TTC549 (cell line): ENCODE results near the gene DPPA5.
"Not testable (repeated sequence)": the region's sequence is repeated elsewhere in the genome, so short reads cannot be mapped to it uniquely, and the experiment has no call there.

ENCODE experiments used
- FAIRE-seq: peaks from 2 replicates; lab custom pipeline; 2012; peaks lifted over from hg19 to GRCh38; lab: Jason Lieb, UNC

Gene DPPA5

GRCh38 chr6:73364121-73364520 lies 10.0 kb upstream of the DPPA5 start:
- no peak for FAIRE-seq

DNA sequence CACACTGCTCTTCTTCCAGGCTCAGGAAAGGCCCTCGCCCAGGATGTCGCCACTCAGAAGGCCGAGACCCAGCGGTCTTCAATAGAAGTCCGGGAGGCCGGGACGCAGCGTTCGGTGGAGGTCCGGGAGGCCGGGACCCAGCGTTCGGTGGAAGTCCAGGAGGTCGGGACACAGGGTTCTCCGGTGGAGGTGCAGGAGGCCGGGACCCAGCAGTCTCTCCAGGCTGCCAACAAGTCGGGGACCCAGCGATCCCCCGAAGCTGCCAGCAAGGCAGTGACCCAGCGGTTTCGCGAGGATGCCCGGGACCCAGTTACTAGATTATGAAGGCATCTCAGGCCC lies 9.4 kb upstream of the DPPA5 start:
- no peak for FAIRE-seq

DNA sequence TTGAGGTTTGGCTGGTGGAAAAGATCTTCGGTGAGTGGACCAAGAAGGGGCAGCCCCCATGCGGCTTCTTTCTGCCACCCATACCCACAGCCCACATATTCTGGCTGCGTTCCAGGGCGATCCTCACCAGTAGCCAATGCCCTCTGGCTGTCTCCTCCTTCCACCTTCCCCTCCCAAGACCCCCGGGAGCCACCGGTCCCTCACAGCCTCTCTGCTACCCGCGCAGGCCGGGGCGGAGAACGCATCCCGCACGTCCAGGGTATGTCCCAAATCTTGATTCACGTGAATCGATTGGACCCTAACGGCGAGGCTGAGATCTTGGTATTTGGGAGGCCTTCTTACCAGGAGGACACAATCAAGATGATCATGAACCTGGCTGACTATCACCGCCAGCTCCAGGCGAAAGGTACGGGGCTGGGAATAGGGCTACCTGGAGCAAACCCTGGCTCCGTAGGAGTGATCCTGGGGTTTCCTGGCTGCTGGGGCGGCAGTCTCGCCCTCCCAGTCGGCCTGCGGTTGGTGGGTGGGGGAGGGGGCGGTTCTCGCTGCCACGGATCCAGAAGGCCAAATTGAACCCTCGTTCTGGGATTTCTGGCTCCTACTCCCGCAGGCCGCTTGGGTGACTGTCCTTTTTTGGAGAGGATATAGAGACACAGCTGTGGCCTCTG lies 8.9 kb upstream of the DPPA5 start:
- no peak for FAIRE-seq

DNA sequence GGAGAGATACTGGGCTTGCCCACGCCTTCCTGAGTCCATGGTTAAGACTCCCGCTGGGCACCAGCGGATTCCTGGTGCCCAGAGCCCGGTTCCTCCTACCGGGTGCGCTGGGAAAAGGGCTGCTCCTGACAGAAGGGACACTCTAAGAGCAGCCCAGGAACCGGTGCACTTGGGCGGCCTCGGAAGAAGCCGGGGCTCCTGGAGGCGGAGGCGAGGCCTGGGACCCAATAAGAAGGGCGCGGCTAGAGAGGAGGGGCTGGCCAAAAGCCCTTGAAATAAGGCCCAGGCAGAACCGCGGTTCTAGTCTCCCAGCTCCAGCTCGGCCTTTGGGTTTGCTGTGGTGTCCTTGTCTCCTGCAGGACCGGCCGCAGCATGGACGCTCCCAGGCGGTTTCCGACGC lies 8.3 kb upstream of the DPPA5 start, which contains the start of gene KHDC3L:
TSS of gene KHDC3L (plus strand) at position 301 of the 400 bp plus-strand sequence. CDS start at position 373, 72 bp downstream.
- FAIRE-seq, result no peak

DNA sequence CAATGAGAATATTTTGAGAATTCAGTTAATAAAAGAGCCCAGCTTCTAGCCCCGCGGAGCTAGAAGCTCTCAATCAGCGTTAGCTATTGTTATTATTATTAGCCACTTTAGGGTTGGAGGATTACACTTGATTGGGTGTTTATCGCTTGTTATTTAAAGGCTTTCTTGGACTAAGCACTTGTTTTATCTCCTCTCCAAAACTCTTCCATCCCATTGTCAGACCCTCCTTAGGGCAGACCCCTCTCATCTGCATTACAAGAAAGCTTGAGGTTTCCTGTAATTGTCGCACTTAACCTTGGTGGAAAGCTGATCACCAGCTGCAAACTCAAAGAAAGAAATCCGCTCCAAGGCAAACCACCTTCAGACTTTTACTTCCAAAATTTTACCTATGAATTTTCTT lies 4.8 kb downstream of the DPPA5 start:
- FAIRE-seq, result no peak

GRCh38 chr6:73348550-73349204 lies 5.4 kb downstream of the DPPA5 start:
- no peak for FAIRE-seq

GRCh38 chr6:73343164-73343563 lies 10.9 kb downstream of the DPPA5 start:
- no peak for FAIRE-seq

DNA sequence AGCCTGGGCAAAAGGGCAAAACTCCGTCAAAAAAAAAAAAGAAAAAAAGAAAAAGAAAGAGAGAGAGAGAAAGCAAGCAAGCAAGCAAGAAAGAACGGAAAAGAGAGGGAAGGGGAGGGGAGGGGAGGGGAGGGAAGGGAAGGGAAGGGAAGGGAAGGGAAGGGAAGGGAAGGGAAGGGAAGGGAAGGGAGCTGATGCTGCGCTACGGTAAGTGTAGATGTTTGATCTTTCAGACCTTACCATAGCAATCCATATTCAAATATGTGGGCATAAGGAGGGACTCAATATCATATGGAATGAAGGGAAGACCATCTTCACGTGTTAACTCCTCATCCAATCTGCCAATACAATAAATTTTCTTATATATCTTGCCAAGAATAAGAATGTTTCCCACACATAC lies 11.9 kb downstream of the DPPA5 start:
- FAIRE-seq, result no peak

DNA sequence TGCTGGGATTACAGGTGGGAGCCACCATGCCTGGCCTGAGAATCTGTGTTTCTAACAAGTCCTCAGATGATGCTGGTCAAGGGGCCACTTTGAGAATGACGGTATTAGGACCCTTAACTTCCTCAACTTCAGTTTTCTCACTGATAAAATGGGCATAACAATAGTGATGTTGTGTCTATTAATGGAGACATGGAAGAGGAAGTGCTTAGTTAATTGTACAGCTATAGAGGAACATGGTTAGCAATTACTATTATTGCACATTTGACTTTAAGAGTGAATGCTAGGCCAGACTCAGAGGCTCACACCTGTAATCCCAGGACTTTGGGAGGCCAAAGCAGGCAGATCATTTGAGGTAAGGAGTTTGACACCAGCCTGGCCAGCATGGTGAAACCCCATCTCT lies 12.7 kb downstream of the DPPA5 start:
- FAIRE-seq, result no peak

DNA sequence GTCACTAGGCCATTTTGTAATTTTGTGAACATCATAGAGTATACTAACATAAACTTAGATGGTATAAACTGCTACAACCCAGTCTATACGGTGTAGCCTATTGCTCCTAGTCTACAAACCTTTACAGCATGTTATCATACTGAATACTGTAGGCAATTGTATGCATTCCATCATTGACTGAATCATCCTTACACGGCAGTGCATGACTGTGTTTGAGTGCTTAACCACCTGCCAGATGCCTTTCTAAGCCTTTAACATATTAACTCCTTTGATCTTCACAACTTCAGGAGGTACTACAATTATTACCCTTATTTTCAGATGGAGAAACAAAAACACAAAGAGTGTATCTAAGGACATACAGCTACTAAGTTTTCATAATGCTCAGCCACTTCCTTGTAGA lies 14.0 kb downstream of the DPPA5 start:
- FAIRE-seq, result no peak

GRCh38 chr6:73339340-73339739 lies 14.7 kb downstream of the DPPA5 start:
- no peak for FAIRE-seq

- no peak for FAIRE-seq
Measured at GRCh38 chr6:73329201-73329600, 24.9 kb downstream of the DPPA5 start.

DNA sequence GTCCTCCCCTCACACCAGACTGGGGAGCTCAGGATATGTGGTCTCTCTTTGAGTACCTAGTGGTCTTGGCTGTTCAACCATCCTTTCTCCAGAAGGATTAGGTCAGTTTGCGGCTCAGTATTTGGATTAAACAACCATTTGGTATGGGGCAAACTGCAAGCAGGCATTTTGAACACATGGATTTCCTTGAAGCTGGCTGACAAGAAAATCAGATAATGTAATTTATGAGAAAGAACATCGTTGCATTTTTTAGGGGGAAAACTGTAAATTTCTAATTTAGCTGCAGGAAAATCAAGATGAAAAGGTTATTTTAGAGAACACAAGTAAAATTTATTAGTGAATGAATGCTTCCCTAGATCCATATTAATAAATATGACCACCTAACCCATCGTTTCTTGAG lies 25.3 kb downstream of the DPPA5 start:
- FAIRE-seq, result no peak

- no peak for FAIRE-seq
Measured at GRCh38 chr6:73325656-73326055, 28.4 kb downstream of the DPPA5 start.

DNA sequence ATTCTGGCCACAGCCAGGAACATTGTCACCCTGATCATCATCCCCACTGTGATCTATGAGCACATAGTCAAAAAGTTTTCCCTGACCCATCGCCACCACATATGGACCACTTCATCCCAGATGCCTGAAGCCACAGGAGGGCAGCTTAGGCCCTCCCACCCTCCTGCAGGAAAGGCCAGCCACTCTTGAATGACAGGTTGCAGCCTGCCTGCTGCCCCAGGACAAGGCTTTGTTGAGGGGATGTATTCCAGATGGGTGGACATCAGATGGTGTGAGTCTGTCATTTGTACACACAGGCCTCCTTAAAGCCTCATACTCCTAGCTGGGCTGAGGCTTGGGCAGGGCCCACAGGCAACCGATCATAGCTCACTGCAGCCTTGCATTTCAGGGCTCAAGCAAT lies 30.8 kb downstream of the DPPA5 start:
- no peak for FAIRE-seq

- FAIRE-seq, result no peak
Measured at GRCh38 chr6:73314577-73315492, 39.2 kb downstream of the DPPA5 start.

DNA sequence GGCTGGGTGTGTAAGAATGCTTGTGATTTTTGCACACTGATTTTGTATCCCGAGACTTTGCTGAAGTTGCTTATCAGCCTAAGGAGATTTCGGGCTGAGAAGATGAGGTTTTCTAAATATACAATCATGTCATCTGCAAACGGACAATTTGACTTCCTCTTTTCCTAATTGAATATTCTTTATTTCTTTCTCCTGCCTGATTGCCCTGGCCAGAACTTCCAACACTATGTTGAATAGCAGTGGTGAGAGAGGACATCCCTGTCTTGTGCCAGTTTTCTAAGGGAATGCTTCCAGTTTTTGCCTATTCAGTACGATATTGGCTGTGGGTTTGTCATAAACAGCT lies 43.6 kb downstream of the DPPA5 start:
- not testable (repeated sequence) for FAIRE-seq

- no peak for FAIRE-seq
Measured at GRCh38 chr6:73309785-73310502, 44.1 kb downstream of the DPPA5 start.

GRCh38 chr6:73309535-73309784 lies 44.6 kb downstream of the DPPA5 start:
- FAIRE-seq, result no peak

DNA sequence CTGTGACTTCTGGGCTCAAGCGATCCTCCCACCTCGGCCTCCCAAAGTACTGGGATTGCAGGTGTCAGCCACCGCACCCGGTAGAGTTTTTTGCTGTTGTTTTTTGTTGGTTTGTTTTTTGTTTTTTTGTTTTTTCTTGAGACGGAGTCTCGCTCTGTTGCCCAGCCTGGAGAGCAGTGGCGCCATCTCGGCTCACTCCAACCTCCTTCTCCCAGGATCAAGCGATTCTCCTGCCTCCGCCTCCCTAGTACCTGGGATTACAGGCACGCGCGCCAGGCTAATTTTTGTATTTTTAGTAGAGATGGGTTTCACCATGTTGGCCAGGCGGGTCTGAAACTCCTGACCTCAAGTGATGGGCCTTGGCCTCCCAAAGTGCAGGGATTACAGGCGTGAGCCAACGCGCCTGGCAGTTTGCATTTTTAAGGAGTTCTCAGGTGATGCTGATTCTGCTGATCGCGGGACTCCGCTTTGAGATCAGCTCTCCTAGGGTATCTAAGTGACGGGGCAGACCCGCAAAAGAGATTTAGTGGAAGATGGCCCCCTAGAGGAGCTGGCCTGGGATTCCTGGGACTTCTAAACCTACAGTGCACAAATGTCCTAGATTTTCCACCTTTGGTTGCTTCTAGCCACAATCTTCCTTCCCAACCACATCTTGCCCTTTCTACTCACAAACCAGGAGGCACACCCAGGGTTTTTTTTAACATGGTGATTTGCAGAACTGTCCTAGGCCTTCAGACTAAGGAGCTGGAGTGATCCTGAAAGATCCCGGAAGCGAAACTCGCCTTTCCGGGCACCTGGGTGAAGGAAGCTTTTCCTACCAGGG lies 45.2 kb downstream of the DPPA5 start:
- no peak for FAIRE-seq

- FAIRE-seq, result not testable (repeated sequence)
Measured at GRCh38 chr6:73303773-73304172, 50.3 kb downstream of the DPPA5 start.
